GM18517 (cell line): ENCODE data around the gene PTPRK.

Experiments
- ATAC-seq: cut with Tn5 transposase; IDR thresholded peaks from one replicate; pipeline ENCODE4 v1.9.1; 2021; ENCODE audit warnings: mild to moderate bottlenecking, moderate library complexity; ENCODE audit not compliant: unreplicated experiment

The PTPRK gene

GRCh38 chr6:128047989-128048388, 472.4 kb downstream of the PTPRK start:
- ATAC-seq = no peak

GRCh38 chr6:128046033-128046432, 474.4 kb downstream of the PTPRK start:
- ATAC-seq = no peak

- ATAC-seq = no peak
These were observed 480.9 kb downstream of the PTPRK start for GRCh38 chr6:128039543-128039942.

GRCh38 chr6:128036808-128037570, 483.4 kb downstream of the PTPRK start:
- no peak for ATAC-seq

- no peak for ATAC-seq
These were observed 487.2 kb downstream of the PTPRK start for GRCh38 chr6:128033156-128033555.

GRCh38 chr6:128032042-128032441, 488.4 kb downstream of the PTPRK start:
- no peak for ATAC-seq

GRCh38 chr6:128029826-128030225, 490.6 kb downstream of the PTPRK start:
- ATAC-seq = peak; percentile 69

GRCh38 chr6:128028183-128028582, 492.2 kb downstream of the PTPRK start:
- ATAC-seq = no peak

- no peak for ATAC-seq
These were observed 494.9 kb downstream of the PTPRK start for GRCh38 chr6:128025478-128025877.

GRCh38 chr6:128024969-128025368, 495.4 kb downstream of the PTPRK start:
- ATAC-seq = no peak

GRCh38 chr6:128024046-128024445, 496.4 kb downstream of the PTPRK start:
- no peak for ATAC-seq

GRCh38 chr6:128018821-128019220, 501.6 kb downstream of the PTPRK start:
- ATAC-seq = no peak

GRCh38 chr6:128017288-128017687, 503.1 kb downstream of the PTPRK start:
- no peak for ATAC-seq

GRCh38 chr6:128007658-128008057, 512.7 kb downstream of the PTPRK start:
- no peak for ATAC-seq

- no peak for ATAC-seq
These were observed 515.4 kb downstream of the PTPRK start for GRCh38 chr6:128005009-128005408.

GRCh38 chr6:128000363-128000762, 520.0 kb downstream of the PTPRK start:
- ATAC-seq = no peak

- no peak for ATAC-seq
These were observed 521.4 kb downstream of the PTPRK start for GRCh38 chr6:127998985-127999384.

GRCh38 chr6:127997496-127998164, 522.8 kb downstream of the PTPRK start:
- ATAC-seq = no peak

- no peak for ATAC-seq
These were observed 523.5 kb downstream of the PTPRK start for GRCh38 chr6:127996925-127997324.

- ATAC-seq = no peak
These were observed 528.3 kb downstream of the PTPRK start for GRCh38 chr6:127992144-127992543.

GRCh38 chr6:127990074-127990473, 530.3 kb downstream of the PTPRK start:
- no peak for ATAC-seq

- no peak for ATAC-seq
These were observed 539.4 kb downstream of the PTPRK start for GRCh38 chr6:127980996-127981395.
